HG03108 (cell line): Measurements from ENCODE around the gene PPAT.
"Not testable (repeated sequence)": the region's sequence is repeated elsewhere in the genome, so short reads cannot be mapped to it uniquely, and the experiment has no call there.

Source experiments
- ATAC-seq: cut with Tn5 transposase; IDR thresholded peaks from one replicate; pipeline ENCODE4 v1.9.1; 2021; ENCODE audit warnings: moderate library complexity; ENCODE audit not compliant: unreplicated experiment

The PPAT gene

DNA sequence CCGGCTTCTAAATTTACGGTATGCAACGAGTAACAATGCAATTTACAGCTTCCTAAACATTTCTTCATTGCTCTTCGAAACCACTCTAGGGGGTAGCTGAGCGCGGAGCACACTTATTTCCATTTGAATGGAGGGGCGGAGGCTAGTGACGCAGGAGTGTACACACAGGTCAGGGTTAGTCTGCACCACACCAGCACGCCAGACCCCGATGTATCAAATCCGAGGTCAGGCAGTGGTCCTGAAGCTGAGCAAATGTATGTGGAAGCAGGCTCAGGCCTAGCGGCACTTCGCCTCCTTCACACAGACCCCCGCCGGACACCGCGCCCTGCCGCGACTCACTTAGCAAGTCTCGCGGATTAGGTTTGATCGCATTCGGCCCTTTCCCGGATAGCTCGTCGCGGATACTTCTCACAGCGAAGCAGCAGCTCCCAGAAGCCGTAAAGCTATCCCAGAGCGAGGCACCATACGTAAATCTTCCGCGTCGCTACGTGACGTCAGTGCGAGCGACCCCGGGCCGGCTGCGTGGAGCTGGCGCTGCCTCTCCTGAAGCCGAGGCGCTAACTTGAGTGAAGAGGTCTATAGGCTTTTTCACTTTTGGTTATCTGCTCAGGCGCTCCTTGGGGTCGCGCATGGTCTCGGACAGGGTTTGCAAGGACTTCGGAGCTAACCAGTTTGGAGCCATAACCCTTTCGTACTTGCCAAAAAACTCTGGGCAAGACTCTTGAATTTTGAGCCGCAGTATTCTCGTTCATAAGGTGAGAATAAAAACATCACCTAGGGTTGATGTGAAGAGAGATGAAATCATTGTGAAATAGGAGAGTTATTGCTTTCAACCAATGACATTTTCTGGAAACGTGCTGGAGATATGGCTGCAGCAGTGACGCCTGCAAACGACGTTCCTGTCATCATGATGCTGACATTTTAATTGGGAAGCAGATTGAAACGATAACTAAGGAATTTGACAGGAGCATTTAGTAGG is 48.1 kb downstream of the PPAT start, which contains the start of gene AASDH:
Gene AASDH (minus strand): TSS at position 469 of the 979 bp plus-strand sequence. CDS start 3,192 bp downstream, outside the sequence.
- ATAC-seq, result peak; percentile 93

DNA sequence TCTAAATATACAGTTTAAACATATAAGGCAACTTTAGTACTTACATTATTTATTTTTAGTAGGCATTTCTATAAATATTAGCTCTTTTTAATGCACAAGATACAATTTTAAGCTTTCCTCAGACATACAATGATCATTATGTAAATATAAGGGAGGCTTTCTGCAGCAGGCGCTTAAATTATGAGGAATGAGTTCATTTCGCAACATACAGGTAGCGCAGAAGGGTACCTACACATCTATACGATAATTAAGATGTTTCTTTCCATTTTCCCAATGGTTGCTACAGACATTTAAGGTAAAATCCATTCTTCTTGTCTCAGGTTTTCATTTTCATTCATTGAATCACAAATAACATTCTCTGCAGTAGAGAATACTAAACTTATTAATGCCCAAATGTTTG is 49.3 kb downstream of the PPAT start:
- ATAC-seq, result no peak

DNA sequence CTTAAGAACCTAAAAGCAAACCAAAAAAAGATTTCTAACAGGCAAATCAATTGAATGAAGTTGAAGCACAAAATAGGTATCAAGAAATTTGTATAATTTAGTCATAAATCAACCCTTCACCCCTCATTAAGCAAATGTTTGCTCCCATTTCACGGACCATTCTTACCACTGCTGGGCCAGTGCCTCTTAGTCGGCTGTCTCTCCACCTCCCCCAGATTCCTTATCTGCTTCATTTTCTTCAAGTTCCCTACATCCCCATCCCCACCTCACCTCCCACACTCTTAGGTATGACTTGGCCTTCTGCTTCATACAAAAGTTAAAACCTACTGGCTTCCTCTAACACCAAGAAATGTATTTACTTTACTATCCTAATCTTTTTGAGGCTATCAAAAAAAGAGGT is 60.0 kb downstream of the PPAT start:
- no peak for ATAC-seq

DNA sequence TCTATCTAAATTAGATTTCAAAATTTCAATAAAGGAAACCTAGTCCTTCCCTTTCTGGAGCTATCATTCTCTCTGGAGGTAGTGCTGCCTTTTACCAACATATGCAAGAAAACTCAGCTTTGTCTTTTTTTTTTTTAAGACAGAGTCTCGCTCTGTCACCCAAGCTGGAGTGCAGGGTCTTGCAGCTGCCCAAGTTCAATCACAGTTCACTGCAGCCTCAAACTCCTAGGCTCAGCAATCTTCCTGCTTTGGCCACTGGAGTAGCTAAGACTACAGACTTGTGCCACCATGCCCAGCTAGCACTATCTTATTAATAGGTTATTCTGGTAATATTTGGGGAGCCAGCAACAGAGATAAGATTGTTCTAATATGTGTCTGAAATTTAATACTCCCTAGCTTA is 60.5 kb downstream of the PPAT start:
- ATAC-seq, result no peak

DNA sequence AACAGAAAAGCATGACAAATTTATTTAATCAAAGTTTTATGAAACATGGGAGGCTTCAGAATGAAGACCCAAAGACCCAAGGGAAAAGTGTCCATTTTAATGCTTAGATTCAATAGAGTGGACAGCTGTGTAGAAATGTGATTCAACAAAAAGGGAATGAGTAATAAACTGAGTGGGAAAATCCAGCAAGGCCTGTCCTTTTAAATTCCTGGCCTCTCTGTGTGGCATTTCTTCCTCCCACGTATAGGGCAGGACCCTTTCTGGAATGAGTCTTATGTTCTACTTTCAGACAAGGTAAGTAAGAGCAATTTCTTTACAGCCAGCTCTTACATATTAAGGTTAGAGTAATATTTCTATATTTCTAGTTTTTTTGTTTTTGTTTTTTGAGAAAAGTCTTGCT is 62.6 kb downstream of the PPAT start:
- no peak for ATAC-seq

DNA sequence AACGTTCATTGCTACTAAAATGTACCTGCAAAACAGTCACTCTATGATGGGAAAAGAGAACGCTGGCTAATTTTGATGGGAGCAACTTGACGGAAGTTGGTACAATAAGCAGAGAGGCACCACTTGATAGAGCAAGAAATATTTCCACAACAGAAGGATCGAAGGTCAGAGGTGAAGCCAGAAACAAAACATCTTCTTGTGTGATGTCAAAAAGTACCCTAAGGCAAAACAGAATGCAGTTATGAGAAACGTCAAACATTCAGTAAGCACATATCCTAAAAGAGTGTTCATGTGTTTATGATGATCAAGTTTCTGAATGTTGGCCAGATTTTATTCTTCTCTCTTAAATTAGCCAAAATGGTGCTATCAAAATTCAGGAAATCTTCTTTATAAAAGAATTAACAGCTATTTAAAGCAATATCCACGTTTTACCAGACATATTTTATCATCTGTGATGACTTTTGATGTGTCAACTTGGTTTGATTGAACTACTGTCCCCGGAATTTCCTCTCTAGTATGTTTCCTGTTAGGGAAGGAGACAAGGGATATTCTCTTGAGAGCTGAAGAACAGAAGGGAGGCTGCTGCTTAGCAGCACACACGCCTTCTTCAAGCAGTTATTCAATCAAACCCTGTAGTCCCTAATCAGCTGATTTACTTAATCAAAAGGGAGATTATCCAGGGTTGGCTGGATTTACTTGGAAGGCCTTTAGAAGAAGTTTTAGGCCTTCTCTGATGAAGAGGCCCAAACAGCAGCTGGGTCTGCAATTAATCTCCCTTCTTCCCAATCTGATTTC is 63.8 kb downstream of the PPAT start:
- no peak for ATAC-seq

DNA sequence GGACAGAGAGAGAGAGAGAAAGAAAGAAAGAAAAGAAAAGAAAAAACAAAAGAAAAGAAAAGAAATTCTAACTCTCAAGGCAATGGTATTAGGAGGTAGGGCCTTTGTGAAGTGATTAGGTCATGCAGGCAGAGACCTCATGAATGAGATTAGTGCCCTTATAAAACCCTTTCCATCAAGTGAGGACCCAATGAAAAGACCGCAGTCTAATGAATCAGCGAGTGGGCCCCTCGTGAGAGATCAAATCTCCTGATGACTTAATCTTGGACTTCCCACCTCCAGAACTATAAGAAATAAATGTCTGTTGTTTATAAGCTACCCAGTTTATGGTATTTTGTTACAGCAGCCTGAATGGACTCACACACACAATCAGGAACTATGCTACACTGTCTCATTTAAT is 65.0 kb downstream of the PPAT start:
- no peak for ATAC-seq

DNA sequence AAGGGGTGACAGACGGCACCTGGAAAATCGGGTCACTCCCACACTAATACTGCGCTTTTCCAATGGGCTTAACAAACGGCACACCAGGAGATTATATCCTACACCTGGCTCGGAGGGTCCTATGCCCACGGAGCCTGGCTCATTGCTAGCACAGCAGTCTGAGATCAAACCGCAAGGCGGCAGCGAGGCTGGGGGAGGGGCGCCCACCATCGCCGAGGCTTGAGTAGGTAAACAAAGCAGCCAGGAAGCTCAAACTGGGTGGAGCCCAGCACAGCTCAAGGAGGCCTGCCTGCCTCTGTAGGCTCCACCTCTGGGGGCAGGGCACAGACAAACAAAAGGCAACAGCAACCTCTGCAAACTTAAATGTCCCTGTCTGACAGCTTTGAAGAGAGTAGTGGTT is 72.4 kb downstream of the PPAT start:
- not testable (repeated sequence) for ATAC-seq

DNA sequence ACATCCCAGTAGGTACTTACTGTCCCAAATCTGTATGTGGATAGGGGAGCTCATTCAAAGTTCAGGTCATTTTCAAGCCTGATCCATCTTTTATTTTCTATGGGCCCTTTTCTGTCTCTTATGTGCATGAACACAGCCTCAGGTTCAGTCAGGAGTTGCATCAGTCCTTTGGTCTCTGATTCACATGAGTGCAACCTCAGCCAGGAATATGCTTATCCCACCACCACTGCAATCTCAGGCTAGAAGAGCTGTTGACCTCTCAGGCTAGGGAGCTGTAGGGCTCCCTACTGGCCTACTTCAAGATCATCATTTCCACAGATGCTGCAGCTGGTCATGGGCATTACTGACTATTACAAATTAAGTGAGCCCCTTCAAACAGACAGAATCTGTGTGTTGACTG is 75.3 kb downstream of the PPAT start:
- no peak for ATAC-seq

DNA sequence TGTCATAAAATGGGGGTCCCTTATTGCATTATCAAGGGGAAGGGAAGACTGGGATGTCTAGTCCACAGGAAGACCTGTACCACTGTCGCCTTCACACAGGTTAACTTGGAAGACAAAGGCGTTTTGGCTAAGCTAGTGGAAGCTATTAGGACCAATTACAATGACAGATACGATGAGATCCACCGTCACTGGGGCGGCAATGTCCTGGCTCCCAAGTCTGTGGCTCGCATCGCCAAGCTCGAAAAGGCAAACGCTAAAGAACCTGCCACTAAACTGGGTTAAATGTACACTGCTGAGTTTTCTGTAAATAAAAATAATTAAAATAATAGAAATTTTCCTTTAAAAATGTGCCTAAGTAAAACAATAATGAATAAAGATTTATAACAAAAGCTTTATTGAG is 78.8 kb downstream of the PPAT start:
- no peak for ATAC-seq

DNA sequence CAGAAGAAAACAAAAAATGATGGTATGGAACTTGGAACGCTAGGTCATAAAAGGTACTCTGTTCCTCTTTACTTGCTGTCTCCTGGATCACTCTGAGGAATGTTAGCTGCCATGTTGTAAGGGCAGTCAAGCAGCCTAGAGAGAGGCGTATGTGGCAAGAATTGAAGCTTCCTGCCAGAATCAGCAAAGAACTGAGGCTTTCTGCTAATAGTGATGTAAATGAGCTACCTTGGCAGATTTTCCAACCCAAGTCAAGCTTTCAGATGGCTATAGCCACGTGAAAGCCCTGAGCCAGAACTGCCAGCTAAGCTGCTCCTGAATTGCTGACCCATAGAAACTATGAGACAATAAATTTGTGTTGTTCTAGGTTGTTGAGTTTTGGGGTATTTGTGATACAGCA is 86.8 kb downstream of the PPAT start:
- ATAC-seq, result no peak

DNA sequence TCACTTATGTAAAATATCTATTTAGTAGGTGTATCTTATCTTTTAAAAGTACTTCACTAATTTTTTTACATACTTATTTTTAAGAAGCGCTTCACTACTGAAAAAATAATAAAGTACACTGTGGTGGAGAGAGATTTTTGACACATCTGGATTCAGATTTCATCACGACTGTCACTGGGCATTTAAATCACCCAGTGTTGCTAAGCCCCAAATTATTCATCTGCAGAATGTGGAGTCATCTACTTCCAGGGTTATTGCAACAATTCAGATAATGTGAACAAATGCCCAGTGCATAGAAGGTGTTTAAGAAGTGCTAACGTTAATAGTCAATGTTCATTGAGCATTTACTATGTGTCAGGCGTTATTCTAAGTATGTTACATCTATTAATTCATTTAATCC is 90.0 kb downstream of the PPAT start:
- no peak for ATAC-seq
